Mammary epithelial cell (primary cell): Measurements from ENCODE around the gene ANGPT4.

ENCODE experiments used
- CTCF ChIP-seq, 2 donors: IDR thresholded peaks in 1 of 2; conservative IDR thresholded peaks in 1 of 2; 2 replicates each; pipeline ENCODE4 v1.5.1; 2011 to 2012; ENCODE audit warnings: inconsistent platforms in 2 of 2, low read length in 2 of 2, mild to moderate bottlenecking in 2 of 2, control low read depth in 1 of 2, low read depth in 1 of 2; ENCODE audit not compliant: insufficient read depth in 1 of 2; ENCODE audit errors: extremely low read depth in 1 of 2
- EZH2 ChIP-seq: IDR thresholded peaks from 2 replicates; pipeline ENCODE4 v1.6.1; 2012; ENCODE audit warnings: low read length, inconsistent platforms, borderline replicate concordance

DNA sequence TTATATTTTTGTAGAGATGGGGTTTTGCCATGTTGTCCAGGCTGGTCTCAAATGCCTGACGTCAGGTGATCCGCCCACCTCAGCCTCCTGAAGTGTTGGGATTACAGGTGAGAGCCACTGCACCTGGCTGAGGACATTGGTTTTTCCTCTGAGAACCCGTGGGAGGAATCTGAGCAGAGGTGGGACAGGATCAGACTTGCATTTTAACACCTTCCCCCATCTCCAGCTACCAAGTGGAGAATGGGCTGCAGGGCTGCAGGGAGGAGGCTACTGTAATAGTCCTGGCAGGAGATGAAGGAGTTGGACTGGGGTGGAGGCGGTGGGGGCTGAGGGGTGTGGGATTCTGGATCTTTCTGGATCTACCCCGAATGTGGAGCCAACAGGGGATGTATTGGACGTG lies 58.1 kb downstream of the ANGPT4 start:
- TF ChIP-seq CTCF (conservative IDR thresholded peaks at IDR 0.05 in 1 of 2, IDR thresholded peaks at IDR 0.05 in 1 of 2; ENCODE audit: extremely low read depth in 1 of 2, insufficient read depth in 1 of 2, low read depth in 1 of 2, low read length in 2 of 2) (no peak), EZH2 (no peak)
